GM18868 (cell line): ENCODE data around the gene SLC17A2.

Experiments
- ATAC-seq: cut with Tn5 transposase; IDR thresholded peaks from one replicate; pipeline ENCODE4 v1.9.1; 2021; ENCODE audit warnings: mild to moderate bottlenecking, moderate library complexity; ENCODE audit not compliant: unreplicated experiment

SLC17A2 gene

DNA sequence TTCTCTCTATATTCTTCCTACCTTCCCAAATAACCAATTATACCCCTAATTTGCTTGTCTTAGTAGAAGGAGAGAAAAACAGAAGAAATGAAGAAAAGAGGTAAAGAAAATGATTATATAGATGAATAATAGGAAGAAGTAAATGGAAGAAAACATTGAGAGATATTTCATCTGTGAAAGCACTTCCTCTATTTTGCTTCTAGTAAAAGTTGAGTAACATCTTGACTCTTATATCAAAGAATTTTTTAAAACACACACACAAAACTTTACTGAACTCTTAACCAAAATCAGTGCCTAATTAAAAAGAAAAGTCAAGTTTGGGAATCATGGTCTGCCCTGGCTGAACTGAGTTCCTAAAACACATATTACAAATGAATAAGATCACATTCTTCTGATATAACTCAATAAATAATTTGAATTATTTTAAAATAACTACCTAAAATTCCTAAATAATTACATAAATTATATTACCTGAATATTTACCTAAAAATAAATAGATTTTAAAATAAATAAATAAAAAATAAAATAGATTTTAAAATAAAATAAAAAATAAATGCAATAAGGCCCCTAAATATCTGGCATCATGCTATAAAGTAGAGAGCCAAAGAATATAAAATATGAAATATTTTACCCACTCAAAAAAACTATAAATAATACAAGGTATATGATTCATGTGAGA lies 8.8 kb downstream of the SLC17A2 start:
- ATAC-seq, result no peak

DNA sequence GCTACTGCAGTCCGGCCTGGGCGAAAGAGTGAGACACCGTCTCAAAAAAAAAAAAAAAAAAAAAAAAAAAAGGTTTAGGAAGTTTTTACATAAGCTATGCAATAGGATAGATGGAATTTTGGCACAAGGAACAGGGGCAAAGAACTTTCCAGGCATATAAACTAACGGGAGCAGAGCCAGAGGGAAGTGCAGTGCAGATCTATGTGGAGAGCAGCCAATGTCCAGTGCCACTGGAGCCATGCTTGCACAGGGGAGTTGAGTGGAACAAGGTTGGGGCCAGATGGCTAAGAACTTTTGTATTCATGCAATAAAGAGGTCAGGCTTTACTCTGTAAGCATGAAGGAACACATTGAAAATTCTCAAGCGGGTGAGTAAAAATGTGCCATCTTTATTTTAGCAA lies 10.8 kb downstream of the SLC17A2 start:
- no peak for ATAC-seq

DNA sequence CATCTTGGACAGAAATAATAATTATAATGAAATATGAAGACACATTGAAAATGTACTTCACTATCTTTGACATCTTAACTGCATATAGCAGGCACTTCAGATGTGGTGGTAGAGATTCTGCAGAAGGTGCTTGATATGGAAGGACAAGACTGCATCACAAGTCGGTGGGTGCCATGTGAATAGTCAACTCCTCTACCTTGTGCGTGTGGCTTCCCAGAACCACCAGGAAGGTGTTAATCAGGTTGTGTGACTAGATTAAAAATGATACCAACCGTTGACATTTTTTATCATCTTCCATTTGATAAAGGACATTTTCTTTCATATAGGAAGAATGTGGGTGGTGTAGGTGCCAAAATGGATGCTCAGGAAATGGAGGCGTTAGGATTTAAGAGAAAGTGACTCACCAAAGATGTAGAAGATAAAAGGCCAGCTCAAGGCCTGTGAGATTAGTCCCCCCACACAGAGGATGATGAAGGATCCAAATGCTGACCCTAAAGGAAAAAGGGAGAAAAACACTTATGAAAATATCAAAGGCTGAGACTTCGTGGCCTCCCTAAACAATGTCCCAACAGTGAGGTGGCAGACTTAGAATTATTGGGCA lies 12.3 kb downstream of the SLC17A2 start:
- ATAC-seq, result no peak

DNA sequence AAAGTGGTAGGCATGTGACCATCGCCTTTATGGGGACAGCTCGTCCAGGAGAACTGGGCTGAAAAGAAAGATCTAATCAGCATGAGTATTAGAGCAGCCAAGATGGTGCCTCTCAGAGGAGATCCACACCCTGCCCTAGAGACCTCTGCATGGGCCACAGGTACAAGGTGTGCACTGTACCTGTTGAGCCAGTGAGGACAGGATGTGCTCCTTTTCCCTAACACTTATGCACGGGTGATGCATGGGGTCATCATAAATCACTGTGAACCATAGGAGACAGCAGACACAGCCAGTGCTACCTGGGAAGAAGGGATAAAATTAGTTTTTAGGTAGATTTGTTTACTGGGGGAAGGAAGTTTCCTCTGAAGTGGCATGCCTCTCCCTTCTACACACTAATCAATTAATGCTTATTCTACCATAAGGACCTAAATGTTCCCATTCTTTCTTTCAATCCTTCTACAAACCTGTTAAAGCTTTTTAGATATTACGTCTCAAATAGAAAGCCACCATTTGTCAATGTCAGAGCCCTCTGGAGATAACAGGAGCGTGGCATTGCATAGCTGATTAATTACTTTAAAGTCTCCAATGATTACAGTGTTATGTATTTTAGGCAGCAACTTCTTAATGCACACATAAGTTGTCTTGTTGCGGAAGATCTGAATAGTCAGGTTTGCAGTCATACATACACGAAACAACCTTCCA lies 13.6 kb downstream of the SLC17A2 start:
- ATAC-seq, result no peak

DNA sequence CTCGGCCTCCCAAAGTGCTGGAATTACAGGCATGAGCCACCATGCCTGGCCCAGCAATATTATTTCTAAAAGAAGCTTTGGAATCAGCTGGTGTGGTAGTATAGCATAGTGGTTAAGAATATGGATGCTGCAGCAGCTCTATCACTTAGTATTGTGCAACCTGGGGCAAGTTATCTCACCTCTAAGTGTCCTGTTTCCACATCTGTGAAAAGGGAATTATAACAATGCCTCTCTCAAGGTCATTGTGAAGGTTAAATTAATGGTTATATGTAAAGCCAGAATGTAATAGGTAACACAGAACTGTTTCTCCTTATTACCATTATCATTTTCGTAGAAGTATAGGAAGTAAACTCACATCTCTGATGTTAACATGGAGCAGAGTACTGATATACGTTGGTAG lies 14.2 kb downstream of the SLC17A2 start:
- no peak for ATAC-seq

DNA sequence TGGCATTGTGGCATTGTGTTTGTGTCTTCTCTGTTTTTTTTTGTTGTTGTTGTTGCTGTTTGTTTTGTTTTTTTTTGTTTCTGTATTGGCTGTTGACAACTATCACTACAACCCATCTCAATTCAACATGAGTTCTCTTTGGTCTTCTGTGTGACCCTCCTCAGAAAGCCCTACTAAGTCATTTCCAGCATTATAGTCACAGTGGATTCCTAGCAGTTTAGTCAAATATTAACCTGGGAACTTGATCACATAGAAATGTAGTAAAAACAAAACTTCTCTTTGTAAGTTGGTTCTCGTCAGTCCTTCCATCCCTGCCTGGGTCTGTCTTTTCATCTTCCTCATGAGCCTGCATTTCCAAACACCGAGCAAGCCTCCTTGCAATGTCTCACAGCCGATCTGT lies 16.8 kb downstream of the SLC17A2 start:
- ATAC-seq, result no peak

DNA sequence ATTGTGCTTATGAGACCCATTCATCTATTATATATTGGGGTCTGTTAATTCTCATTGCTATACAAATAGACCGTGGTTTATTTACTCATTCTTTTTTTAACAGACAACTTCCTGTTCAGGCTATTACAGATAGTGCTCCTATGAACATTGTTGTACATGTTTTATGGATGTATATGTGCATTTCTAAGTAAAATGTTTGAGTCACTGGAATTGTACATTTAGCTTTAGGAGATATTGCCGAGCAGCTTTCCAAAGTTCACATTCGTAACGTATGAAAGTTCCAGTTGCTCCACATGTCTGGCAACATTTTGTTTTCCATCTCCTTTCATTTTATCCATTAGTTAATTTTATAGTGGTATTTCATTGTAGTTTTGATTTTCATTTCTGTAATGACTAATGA lies 19.1 kb downstream of the SLC17A2 start:
- no peak for ATAC-seq

DNA sequence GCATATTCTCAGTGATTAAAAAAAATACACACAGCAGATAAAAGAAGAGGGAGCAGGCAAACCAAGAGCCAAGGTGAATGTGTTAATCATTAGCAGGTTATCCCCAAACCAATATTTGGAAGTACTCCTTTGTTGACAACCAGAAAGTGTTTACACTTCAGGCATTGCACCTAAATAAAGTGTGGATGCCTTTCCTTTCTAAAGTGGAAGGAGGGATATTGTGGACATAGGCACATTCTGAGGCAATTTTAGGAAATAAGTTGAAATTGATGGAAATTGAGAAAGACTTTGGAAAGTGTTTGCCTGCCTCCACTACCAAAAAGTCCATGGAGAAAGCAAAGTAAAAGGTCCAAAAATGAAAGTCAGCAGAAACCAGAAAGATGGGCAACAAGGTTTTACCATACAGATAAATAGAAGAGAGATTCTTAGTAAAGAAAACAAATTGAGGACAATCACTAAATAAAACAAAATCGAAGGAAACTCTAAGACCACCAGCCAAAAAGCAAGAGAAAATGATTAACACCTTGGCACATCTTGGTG lies 22.9 kb downstream of the SLC17A2 start:
- ATAC-seq, result no peak

DNA sequence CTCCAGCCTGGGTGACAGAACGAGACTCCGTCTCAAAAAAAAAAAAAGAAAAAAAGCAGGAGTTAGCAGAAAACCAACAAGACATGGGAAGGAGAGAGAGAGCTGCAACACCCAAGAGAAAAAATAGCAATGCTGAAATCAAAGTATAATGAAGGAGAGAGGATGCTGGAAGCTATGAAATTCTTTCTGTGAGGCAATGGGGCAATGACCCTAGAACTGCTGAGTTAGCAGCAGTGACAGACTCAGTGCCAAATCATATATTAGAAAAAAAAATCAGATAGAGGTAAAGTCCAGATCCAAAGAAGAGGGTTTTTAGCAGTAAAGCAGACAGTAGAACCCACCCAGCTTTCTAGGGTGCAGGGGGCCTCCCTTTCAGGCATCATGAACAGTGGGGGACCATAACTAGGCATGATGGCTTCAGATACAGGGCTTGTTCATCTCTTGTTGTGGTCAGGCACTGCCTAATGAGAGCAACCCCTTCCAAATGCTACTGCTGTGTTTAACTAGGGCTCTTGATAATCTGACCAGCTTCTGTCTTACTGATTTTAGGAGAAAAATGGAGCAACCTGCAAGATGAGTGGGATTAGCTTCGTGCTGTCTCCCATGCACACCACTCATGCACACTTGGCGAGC lies 26.9 kb downstream of the SLC17A2 start:
- no peak for ATAC-seq

DNA sequence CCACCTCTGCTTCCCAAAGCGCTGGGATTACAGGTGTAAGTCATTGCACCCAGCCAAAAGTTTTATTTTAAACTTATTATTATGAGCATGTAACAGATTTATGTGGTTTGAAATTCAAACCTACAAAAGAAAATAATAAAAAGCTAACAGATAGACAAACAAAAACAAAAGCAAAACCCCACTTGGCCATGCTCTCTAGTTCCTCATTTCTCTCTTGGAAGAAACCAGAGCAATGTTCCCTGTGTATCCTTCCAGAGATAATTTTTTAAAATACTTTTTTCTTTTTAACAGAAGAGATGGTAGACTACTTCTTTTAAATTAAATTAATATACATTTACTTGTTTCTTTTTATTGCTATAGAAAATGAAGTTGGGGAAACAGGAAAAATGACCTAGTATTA lies 28.4 kb downstream of the SLC17A2 start:
- ATAC-seq, result no peak

DNA sequence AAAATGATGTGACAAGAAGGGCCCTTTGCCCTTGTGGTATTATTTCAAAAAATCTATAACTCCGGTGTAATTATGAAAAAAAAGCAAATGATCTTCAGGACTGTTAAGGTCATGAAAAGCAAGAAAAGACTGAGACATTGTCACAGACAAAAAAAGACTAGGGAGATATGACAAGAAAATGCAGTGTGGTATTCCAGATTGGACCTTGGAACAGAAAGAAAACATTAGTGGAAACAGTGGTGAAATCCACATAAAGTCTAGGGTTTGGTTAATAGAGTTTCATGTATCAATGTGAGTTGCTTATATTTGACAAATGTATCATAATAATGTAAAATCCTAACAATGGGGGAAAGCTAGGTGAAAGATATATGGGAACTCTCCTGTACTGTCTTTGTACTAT lies 29.6 kb downstream of the SLC17A2 start:
- ATAC-seq, result no peak

DNA sequence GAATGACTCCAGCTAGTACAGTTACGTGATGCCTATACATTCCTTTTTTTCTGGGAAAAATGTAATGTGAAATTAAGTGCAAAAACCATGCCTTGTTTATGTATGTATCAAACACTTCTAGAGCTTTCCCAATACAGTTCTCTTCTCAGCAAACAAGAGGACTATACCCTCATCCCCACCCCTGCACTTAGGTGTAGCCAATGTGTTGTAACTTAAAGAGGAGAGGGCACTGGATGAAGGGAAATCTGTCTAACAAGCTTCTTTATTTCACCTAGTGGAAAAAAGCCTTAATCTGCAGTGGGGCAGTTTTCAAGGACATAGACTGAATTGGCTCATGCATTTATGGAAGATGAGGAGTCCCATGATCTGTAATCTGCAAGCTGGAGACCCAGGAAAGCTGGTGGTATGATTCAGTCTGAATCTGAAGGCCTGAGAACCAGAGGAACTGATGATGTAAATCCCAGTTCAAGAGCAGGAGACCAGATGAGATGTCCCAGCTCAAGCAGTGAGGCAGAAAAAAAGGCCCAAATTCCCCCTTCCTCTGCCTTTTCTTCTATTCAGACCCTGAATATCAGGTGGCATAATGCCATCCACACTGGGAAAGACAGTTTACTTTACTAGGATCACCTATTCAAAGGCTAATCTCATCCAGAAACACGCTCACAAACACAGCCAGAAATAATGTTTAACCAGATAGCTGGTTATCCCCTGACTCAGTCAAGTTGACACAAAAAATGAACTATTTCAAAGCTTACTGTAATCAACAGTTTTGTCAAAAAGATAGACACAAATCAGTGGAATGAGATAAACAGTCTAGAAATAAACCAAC lies 30.7 kb downstream of the SLC17A2 start:
- ATAC-seq, result no peak

DNA sequence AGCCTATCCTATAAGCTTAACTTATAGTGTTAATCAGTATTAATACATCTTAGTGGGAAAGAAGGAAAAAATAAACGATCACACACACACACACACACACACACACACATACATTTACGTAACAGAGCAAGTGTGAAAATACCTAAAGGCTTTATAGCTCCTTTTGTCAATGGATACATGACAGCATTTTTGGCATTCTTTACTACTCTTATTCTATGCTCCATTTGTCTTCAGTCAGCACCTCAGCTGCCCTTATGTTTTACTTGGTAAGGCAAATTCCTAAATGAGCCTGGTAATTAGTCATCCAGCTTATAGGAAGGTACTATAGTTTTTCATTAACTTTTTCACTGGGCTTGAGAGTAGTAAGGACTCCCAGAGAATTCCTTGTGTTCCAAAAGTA lies 31.4 kb downstream of the SLC17A2 start:
- no peak for ATAC-seq

DNA sequence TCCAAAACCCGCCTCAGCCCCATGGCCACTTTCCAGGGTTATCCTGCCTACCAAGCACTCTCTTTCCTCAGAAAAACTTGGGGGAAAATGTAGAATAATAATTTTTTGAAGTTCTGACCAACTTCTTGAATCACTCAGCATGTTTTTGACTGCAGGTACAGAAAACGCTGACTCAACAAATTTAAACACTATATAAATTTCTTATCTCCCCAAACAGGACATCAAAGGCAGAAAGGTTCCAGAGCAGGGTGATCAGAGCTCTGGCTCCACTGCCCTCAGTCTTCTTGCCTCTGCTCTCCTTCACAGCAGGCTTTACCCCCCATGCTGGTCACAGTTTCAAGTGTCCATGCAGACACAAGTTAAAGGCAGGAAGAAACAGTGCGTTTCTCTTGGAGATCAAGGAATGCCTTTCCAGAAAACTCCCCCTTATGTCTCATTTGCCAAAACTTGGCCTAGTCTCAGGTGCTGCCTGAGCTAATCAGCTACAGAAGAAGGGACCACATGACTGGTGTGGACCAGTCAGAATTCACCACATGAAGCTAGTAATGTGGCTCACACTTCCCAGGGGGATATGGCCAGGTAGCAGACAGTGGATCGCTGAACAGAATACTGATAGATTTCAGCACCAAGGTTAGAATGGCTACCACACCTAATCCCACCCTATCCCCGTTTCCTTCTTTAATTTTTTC lies 32.1 kb downstream of the SLC17A2 start:
- no peak for ATAC-seq

DNA sequence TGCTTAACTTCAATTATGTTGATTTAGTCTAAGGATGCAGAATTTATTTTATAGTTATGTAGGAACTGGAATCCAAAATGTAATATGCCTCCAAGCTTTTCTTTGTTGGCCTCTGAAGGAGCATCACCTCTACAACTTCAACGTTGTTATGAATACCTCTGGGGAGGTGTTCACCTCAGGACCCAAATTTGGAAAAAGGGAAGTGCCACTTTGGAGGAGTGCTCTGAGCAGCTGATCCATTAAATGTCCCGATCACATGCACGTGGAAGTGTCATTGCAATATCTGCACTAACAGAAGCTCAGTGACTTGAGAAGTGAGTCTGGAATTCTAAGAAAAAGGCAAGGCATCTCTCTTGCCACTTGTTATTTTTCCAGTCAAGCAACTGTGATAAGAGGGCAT lies 34.2 kb downstream of the SLC17A2 start:
- no peak for ATAC-seq

DNA sequence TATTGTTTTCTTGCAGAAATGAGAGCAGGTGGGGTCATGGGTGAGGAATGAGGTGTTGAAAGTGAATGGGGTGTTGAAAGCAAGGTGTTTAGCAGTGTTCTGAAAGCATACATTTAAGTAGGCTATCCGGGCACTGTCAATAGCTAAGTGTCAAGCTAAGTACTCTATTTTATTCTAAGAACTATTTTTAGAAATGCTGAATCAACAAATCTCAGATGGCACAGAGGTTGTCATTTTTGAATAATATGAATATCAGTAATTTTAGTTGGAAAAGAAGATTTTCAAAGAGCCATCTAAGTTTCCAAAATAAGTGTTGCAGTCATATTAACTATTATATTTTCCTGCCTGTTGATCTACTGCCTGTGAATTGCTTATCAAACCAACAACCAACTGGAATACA lies 34.7 kb downstream of the SLC17A2 start:
- no peak for ATAC-seq

DNA sequence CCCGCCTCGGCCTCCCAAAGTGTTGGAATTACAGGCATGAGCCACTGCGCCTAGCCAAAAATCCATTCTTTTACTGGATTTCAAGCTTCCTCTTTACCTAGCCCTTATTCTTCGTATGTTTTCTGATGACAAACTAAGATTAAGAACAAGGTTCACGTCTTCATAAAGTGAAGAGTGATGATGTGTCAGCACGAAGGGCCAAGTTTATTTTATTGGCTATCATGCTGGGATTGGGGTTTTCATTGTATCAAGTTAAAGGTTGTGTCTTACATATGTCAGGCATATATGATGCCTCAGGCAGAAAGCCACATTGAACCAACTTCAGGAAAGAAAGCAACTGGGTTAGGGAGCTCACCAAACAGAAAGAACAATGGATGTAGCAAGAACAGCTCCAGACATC lies 36.7 kb downstream of the SLC17A2 start:
- no peak for ATAC-seq

DNA sequence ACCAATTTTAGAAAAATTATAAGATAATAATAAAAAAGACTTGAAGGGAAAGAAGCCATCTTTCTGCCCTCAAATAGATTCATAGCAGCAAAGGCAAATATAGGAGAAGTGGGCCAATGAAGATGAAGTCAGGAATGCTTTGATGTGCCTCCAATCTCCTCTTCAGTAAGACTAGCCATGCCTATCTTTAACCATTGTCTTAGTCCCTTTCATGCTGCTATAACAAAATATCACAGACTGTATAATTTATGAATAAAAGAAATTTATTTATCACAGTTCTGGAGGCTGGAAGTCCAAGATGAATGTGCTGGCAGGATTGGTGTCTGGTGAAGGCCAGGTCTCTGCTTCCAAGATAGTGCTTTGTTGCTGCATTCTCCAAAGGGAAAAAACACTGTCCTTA lies 37.6 kb downstream of the SLC17A2 start:
- no peak for ATAC-seq

DNA sequence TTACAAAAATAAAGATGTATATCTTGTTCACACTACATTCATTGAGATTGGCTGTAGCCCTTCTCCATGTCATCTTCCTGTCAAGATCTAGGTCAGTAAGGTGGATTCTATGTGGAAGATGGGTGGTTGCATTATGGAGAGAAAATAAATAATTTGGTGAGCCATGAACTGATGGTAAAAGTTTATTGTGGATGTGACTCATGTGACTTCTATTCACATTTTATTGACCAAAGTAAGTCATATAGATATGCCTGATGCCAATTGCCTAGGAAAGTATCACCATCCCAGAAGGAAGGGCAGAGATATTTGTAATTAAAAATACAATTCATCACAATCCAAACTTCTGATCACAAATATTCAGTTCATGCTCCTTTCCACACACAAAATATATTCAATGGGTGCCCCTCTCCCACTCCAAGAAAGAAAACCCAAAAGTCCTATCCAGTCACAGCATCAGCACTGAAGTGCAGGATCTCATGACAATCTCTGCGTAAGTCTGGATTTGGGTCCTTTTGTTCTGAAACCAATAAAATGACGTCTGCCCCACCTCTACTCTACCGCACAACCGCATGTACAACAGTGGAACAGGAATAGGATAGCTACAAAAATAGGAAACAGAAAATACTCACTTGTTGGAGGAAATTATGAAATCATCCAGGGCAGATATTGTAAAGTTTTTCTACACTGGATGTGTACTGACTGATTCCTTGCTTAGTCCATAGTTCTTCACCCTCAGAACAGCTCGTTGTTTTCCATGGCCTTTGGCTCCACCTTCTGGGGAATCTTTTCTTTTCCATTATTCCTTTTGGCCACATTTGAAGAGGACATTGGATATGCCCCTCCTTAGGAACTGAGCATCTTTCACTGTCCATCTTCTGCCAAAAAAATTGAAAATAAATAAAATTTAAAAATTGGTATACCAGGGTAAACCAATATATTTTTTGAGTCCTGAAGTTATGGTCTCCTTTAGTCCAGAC lies 40.3 kb downstream of the SLC17A2 start:
- ATAC-seq, result no peak
